Erythroblast (primary cell): ENCODE data around the gene ADM.

Source experiments
- GATA1 ChIP-seq: IDR thresholded peaks from 2 replicates; pipeline ENCODE4 v1.6.1; 2011; ENCODE audit warnings: low read depth, mild to moderate bottlenecking, control low read depth, low read length, moderate library complexity
- POLR2A ChIP-seq: IDR thresholded peaks from 2 replicates; pipeline ENCODE4 v1.6.1; 2011; ENCODE audit warnings: mild to moderate bottlenecking, low read length

DNA sequence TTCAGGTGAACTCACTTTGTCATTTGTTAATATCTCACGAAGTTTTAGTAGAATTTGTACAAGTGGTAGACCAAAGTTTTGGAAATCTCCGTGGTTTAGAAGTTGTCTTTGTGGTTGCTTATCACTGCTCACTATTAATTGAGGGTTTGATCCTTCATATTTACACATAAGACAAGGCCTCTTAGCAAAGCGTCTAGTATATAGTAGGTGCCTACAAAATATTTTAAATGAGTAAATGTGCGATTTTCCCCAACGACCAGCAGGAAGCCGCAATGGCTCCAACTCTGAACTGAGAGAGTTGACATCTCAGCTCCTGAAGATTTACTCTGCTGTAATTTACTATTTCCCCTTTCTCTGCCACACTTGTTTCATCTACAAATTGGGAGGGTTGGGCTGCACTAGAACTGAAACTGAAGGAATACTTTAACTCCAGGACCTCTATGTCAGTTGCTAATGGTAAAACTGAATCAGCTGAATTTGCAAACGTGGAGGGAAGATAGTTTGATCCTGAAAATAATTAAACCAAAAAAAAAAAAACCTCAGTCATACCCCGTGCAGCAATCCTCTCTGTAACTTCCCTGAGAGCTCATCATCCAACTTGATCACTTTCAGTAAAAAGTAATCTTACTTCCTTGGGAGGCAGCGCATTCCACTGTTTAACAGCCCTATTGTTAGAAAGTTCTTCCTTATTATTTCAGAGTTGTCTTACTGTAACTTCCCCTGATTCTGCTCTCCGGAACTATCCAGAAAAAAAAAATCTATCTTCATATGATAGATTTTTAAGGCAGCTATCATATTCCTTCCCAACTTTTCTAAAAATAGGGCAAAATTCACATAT, 9.6 kb upstream of the ADM start:
- TF ChIP-seq POLR2A (no peak), GATA1 (no peak)
